Caco-2 (cell line): ENCODE measurements around the gene CREBBP. TPM values are rescaled to one million over a fixed set of nuclear protein-coding genes. Genes with fewer than 3 reads are reported as not detected.

Experiments used
- BruUV-seq: library from RNA; stranded (reverse); fragments of 400-500 nt; replicated peaks from 2 replicates; lab custom pipeline; 2021; lab: Mats Ljungman, UMichigan
- CTCF ChIA-PET: fragments of 300-600 bp; sonication (Branson Sonifier 250); formaldehyde crosslinking; loops from one replicate; lab custom pipeline; 2022; ENCODE audit warnings: antibody characterized with exemption; lab: Charles Lee
- POLR2A ChIA-PET: fragments of 300-600 bp; sonication (Branson Sonifier 250); formaldehyde crosslinking; loops from one replicate; lab custom pipeline; 2022; ENCODE audit warnings: antibody characterized with exemption; lab: Charles Lee
- DNase-seq, 2 experiments: peaks; one replicate each; pipeline versions ENCODE4 v3.0.0 to v3.0.0-alpha.2; 2020 to 2022
- H3K27me3 ChIP-seq: replicated peaks from 2 replicates; pipeline ENCODE4 v1.6.0; 2011; ENCODE audit warnings: low read length; ENCODE audit not compliant: control insufficient read depth, insufficient read depth
- H3K36me3 ChIP-seq: 2 replicates; pipeline ENCODE4 v1.5.1; 2011; ENCODE audit warnings: low read length; ENCODE audit not compliant: control insufficient read depth, insufficient read depth
- H3K4me1 ChIP-seq: fragments of 250-450 bp; sonication (Bioruptor Pico); 2 replicates; pipeline ENCODE4 v1.5.1; 2020; ENCODE audit warnings: mild to moderate bottlenecking
- H3K4me3 ChIP-seq: 2 replicates; pipeline ENCODE4 v1.5.1; 2011; ENCODE audit warnings: low read depth, mild to moderate bottlenecking, control low read depth, low read length
- H3K9me3 ChIP-seq: fragments of 250-450 bp; sonication (Bioruptor Pico); 2 replicates; pipeline ENCODE4 v1.5.1; 2020; ENCODE audit warnings: mild to moderate bottlenecking, moderate library complexity
- H3K27ac Mint-ChIP-seq: one replicate; pipeline ENCODE4 v1.8.0; 2022; ENCODE audit warnings: mixed read lengths; ENCODE audit not compliant: unreplicated experiment
- H3K27me3 Mint-ChIP-seq: one replicate; pipeline ENCODE4 v1.8.0; 2022; ENCODE audit warnings: mixed read lengths; ENCODE audit not compliant: insufficient read depth, unreplicated experiment
- H3K36me3 Mint-ChIP-seq: one replicate; pipeline ENCODE4 v1.8.0; 2022; ENCODE audit warnings: mild to moderate bottlenecking, mixed read lengths; ENCODE audit not compliant: insufficient read depth, unreplicated experiment
- H3K4me1 Mint-ChIP-seq: one replicate; pipeline ENCODE4 v1.8.0; 2022; ENCODE audit warnings: low read depth, mixed read lengths; ENCODE audit not compliant: unreplicated experiment
- H3K4me3 Mint-ChIP-seq: one replicate; pipeline ENCODE4 v1.8.0; 2022; ENCODE audit warnings: mild to moderate bottlenecking, moderate library complexity, mixed read lengths; ENCODE audit not compliant: unreplicated experiment
- H3K9me3 Mint-ChIP-seq: one replicate; pipeline ENCODE4 v1.8.0; 2022; ENCODE audit warnings: mixed read lengths; ENCODE audit not compliant: unreplicated experiment
- intact Hi-C: fragments of 100-400 bp; cut with micrococcal nuclease; formaldehyde crosslinking; loops from one replicate; pipeline ENCODE4 v1.10.0; 2022; ENCODE audit not compliant: unreplicated experiment
- total RNA-seq: library from RNA; stranded (reverse); gene quantifications from 2 replicates; pipeline ENCODE4 v1.2.3, GENCODE V29; 2022
- TF ChIP-seq, protein P1 (sequence below), 2 experiments: fragments of 200-600 bp in 1 of 2; IDR thresholded peaks; 1 replicate in 1 of 2; 2 replicates in 1 of 2; pipeline versions ENCODE4 v1.5.1 to v1.8.0; 2011 to 2022; ENCODE audit warnings: antibody characterized with exemption in 1 of 2, control low read depth in 1 of 2, inconsistent platforms in 1 of 2, low read depth in 1 of 2, low read length in 1 of 2, mild to moderate bottlenecking in 1 of 2, moderate library complexity in 1 of 2; ENCODE audit not compliant: insufficient read depth in 1 of 2, severe bottlenecking in 1 of 2, unreplicated experiment in 1 of 2

The CREBBP gene
- total RNA-seq, 1 experiment from 2014 or later, result 65.3 TPM

GRCh38 chr16:3728424-3729160, 151.9 kb downstream of the CREBBP start:
- DNase-seq, result no peak
- POLR2A ChIA-PET, result no interaction called here
- no peaks in the 10 kb centered on the region for H3K27me3 Mint-ChIP-seq
- no peak overlapping the region for H3K27ac Mint-ChIP-seq
- no peak overlapping the region for H3K4me3 Mint-ChIP-seq
- Histone ChIP-seq H3K4me3 (no peak overlapping the region), H3K9me3 (no peaks in the 10 kb centered on the region), H3K4me1 (no peaks in the 10 kb centered on the region), H3K27me3 (no peaks in the 10 kb centered on the region), H3K36me3 (no peaks in the 10 kb centered on the region; the same call in 1 of the 2 replicates)
- intact Hi-C loops, result no loop called here
- H3K9me3 Mint-ChIP-seq, result no peaks in the 10 kb centered on the region
- TF ChIP-seq, protein P1, sequence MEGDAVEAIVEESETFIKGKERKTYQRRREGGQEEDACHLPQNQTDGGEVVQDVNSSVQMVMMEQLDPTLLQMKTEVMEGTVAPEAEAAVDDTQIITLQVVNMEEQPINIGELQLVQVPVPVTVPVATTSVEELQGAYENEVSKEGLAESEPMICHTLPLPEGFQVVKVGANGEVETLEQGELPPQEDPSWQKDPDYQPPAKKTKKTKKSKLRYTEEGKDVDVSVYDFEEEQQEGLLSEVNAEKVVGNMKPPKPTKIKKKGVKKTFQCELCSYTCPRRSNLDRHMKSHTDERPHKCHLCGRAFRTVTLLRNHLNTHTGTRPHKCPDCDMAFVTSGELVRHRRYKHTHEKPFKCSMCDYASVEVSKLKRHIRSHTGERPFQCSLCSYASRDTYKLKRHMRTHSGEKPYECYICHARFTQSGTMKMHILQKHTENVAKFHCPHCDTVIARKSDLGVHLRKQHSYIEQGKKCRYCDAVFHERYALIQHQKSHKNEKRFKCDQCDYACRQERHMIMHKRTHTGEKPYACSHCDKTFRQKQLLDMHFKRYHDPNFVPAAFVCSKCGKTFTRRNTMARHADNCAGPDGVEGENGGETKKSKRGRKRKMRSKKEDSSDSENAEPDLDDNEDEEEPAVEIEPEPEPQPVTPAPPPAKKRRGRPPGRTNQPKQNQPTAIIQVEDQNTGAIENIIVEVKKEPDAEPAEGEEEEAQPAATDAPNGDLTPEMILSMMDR (IDR thresholded peaks at IDR 0.05; ENCODE audit: insufficient read depth in 1 of 2, low read depth in 1 of 2, low read length in 1 of 2, severe bottlenecking in 1 of 2, unreplicated experiment in 1 of 2), result no peak
- no TSS peak for BruUV-seq
- H3K4me1 Mint-ChIP-seq, result no peaks in the 10 kb centered on the region
- peaks cover 65% of the 10 kb centered on the region for H3K36me3 Mint-ChIP-seq
- CTCF ChIA-PET, result no interaction called here

- Histone ChIP-seq H3K9me3 (no peaks in the 10 kb centered on the region), H3K27me3 (no peaks in the 10 kb centered on the region), H3K4me1 (no peaks in the 10 kb centered on the region), H3K4me3 (no peak overlapping the region), H3K36me3 (no peaks in the 10 kb centered on the region; the same call in 1 of the 2 replicates)
- ChIA-PET CTCF (no interaction called here), POLR2A (no interaction called here)
- no peak for DNase-seq
- Mint-ChIP-seq H3K36me3 (peaks cover 60% of the 10 kb centered on the region), H3K27me3 (no peaks in the 10 kb centered on the region), H3K9me3 (no peaks in the 10 kb centered on the region), H3K27ac (no peak overlapping the region), H3K4me3 (no peak overlapping the region), H3K4me1 (no peaks in the 10 kb centered on the region)
- TF ChIP-seq, protein P1 (IDR thresholded peaks at IDR 0.05; ENCODE audit: insufficient read depth in 1 of 2, low read depth in 1 of 2, low read length in 1 of 2, severe bottlenecking in 1 of 2, unreplicated experiment in 1 of 2), result no peak
- intact Hi-C loops, result no loop called here
- no TSS peak for BruUV-seq
These were observed 152.6 kb downstream of the CREBBP start for GRCh38 chr16:3727806-3728381.

- no TSS peak for BruUV-seq
- intact Hi-C loops, result no loop called here
- Histone ChIP-seq H3K4me1 (no peaks in the 10 kb centered on the region), H3K27me3 (no peaks in the 10 kb centered on the region), H3K36me3 (no peaks in the 10 kb centered on the region), H3K9me3 (no peaks in the 10 kb centered on the region), H3K4me3 (no peak overlapping the region)
- POLR2A ChIA-PET, result no interaction called here
- H3K36me3 Mint-ChIP-seq, result peaks cover 48% of the 10 kb centered on the region
- H3K4me1 Mint-ChIP-seq, result no peaks in the 10 kb centered on the region
- H3K4me3 Mint-ChIP-seq, result no peak overlapping the region
- no peaks in the 10 kb centered on the region for H3K27me3 Mint-ChIP-seq
- DNase-seq, result no peak
- CTCF ChIA-PET, result no interaction called here
- no peak overlapping the region for H3K27ac Mint-ChIP-seq
- no peaks in the 10 kb centered on the region for H3K9me3 Mint-ChIP-seq
- TF ChIP-seq, protein P1 (IDR thresholded peaks at IDR 0.05; ENCODE audit: insufficient read depth in 1 of 2, low read depth in 1 of 2, low read length in 1 of 2, severe bottlenecking in 1 of 2, unreplicated experiment in 1 of 2), result no peak
These were observed 154.4 kb downstream of the CREBBP start for GRCh38 chr16:3726021-3726687.
